HL-60 (cell line): ENCODE measurements around the gene MYO5B.

Experiments
- GABPA ChIP-seq: IDR thresholded peaks from 2 replicates; pipeline ENCODE4 v1.6.1; 2012; ENCODE audit warnings: low read depth
- POLR2AphosphoS5 ChIP-seq: IDR thresholded peaks from 2 replicates; pipeline ENCODE4 v1.6.1; 2012; ENCODE audit warnings: low read depth
- TF ChIP-seq, protein P1 (sequence below): IDR thresholded peaks from one replicate; pipeline ENCODE4 v1.5.1; 2011; ENCODE audit warnings: low read length, control low read depth, inconsistent platforms; ENCODE audit not compliant: insufficient read depth

DNA sequence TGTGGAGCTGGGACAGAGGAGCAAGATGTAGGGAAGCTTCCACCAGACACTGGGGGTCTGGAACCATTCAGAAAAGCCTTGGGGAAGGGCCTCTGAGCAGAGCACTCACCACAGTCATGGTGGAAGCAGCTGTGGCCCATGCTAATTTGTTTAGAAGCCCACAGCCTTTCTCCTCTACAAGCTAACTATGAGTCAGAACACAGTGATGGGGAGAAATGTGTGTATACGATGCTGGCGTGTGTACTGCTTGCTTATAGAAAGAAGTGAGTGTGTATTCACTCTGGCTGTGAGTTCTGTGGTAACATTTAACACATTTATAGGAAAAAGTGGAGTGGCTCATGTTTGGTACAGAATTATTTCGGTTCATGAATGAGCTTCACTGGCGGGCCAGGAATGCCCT, 224.6 kb downstream of the MYO5B start:
- no peak for TF ChIP-seq POLR2AphosphoS5
- TF ChIP-seq, protein P1, sequence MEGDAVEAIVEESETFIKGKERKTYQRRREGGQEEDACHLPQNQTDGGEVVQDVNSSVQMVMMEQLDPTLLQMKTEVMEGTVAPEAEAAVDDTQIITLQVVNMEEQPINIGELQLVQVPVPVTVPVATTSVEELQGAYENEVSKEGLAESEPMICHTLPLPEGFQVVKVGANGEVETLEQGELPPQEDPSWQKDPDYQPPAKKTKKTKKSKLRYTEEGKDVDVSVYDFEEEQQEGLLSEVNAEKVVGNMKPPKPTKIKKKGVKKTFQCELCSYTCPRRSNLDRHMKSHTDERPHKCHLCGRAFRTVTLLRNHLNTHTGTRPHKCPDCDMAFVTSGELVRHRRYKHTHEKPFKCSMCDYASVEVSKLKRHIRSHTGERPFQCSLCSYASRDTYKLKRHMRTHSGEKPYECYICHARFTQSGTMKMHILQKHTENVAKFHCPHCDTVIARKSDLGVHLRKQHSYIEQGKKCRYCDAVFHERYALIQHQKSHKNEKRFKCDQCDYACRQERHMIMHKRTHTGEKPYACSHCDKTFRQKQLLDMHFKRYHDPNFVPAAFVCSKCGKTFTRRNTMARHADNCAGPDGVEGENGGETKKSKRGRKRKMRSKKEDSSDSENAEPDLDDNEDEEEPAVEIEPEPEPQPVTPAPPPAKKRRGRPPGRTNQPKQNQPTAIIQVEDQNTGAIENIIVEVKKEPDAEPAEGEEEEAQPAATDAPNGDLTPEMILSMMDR = no peak
- no peak for TF ChIP-seq GABPA
